Measurements from ENCODE around the gene FER1L5.

FER1L5 gene

DNA sequence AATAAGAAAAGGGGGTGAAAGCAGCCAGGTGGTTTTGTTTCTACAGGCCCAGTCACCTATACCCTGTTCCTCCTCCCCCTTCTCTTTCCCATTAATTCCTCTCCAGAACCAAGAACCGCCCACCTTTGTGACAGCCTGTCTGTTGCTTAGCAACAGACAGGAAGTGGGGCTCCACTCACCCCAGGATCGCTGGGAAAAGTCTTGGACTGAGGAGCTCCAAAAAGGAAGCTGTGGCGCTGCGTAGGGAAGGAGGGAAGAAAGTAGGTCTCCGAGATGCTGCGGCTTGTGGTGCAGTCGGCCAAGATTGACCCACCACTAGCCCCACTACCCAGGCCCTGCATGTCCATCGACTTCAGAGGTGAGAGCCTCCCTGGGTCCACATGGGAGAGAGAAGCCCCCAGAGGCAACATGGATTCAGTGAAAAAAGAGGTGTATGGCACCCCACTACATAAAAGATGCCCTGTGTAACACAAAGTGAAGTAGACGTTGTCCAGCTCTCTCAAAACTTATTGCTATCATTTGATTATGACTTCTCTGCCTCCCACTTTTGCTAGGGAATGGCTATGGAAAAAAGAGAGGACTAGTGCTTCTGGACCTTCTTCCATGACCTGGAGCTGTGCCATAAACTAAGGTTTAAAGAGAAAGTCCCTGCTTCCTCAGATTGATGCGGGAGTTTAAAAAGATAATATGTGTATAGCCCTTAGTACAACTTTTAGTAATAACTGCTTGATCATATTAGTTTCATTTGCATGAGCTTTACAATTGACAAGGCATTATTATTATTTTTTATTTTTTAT, at the start of gene FER1L5:
Gene FER1L5 (plus strand): TSS at position 201 of the 797 bp plus-strand sequence. CDS start 73 bp downstream, at position 274.
- DNase-seq (ENCODE audit: low read depth) = no peak

DNA sequence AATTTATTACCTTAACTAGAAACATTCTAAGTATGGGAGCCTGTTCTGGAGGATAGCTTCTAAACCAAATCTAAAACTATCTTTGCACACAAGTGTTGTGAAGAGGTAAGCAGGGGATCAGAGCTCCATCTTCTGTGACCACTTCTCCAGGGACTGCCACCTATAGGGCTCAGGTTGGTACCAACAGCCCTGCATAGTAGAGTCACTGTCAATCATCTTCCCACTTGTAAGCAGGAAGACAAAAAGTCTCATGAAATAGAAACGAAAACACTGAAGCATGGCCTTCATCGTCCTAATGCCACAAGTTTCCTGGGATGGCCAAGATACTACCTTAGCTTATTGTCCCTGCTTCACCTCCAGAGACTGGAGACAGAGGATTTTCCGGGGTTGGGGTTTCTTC, 48.3 kb upstream of the FER1L5 start:
- no peak for DNase-seq (ENCODE audit: low read depth)

DNA sequence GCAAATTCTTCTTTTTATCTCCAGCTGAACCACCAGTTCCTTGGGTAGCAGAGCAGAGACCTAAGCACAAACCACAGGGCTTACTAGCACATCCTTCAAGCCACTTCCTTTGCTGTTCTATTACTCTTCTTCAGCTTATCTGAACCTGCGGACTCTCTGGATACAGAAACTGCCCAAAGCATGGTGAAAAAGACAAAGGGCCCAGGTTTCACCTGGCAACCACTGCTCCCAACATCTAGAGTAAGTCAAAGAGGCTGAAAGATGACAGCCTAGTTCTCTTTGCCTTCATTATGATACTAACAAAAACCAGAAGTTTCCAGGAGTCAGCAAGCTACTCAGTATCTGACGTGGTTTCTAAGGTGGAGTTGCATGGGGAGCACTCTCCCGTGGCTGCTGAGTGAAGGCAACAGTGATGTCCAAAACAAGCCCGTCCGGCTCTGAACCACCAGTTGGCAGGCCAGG, 47.8 kb upstream of the FER1L5 start:
- DNase-seq (ENCODE audit: low read depth) = no peak

DNA sequence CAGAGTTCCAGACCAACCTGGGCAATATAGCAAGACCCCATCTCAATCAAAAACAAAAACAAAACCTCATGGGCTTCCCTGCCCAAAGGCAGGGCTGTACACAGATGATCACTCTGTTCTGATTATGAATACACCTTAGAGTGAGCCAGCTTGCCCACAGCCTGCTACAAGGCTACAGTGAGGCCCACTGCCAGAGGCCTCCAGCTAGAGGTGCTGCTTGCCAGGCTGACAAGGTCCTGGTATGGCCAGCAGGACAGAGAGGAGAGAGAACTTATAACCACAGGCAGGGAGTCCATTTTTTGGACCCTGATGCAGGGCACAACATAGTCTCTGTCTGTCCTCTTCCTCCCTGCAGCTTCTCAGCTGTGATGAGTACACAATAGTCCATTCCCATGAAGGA, 46.0 kb upstream of the FER1L5 start:
- DNase-seq (ENCODE audit: low read depth) = no peak

DNA sequence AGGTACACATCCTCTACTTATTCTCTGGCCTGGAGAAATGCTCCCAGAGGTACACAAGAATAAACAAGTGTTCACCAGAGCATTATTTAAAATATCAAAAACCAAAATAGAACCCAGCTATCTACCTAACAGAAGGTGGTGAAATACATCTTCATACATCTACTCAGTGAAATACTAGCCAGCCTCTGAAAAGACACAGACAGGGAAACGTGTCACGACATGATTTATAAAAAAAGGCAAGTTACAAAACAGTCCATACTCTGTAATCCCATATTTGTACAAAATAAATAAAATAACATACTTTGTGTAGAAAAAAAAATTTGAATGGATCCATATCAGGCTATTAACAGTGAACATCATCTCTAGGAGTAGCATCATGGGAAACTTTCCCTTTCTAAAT, 42.6 kb upstream of the FER1L5 start:
- no peak for DNase-seq (ENCODE audit: low read depth)

DNA sequence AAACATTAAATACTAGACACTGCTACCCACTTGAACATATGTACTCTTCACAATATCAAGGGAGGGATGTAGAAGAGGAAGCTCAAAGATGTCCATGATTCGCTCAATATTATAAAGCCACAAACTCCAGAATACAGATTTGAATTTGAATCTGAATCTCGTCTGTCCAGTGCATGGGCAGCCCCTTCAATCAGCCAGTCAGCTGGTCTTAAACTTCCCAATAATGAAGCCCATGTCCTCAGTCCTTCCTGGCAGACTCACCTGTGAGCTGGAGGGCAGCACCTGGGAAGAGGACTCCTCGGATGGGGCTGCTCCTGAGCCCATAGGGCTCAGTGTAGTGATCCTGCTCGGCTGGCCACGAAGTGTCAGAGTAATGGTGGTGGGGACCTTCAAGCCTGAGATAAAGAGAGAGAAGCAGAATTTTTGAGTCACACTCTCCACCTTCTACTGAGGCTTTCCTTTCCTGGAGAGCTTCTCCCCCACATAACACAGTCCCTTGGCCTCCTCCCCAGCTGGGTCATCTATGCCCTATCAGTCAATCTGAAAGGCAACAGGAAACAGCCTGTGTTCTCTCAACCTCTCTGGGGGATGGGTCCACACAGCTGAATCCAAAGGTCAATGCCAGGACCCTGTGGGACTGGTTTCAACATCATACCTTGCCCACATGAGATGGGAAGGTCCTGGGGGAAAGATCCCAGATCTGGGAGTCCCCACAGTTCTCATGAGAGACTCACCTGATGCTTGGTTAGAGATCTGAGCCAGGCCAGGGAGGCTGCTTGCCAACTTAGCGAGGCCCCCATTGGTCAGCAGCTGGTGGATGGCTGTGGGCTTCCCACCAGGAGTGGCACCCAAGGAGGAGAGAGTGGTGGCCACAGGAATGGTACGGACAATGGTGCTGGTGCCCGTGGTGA, 40.9 kb upstream of the FER1L5 start:
- DNase-seq (ENCODE audit: low read depth) = no peak

DNA sequence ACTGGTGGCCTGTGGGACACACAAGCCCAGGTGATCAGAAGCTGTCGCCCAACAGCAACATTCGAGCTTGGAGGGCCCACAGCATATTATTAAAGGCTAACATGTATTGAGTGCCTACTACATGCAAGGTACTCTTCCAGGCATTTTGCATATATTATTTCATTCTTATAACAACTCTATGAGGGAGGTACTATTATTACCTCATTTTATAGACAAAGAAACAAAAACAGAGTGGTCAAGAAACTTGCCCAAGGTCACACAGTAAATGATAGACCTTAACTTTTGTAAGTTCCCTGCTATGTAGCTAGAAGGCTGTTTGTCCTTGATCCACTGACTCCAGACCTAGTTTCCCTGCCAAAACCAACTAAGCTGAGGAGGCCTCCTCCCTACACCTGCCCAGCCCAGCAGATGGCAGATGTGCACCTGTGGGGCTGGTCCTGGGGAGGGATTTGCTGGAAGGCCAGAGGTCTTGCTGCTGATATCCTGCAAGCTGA, 40.2 kb upstream of the FER1L5 start:
- DNase-seq (ENCODE audit: low read depth) = no peak

DNA sequence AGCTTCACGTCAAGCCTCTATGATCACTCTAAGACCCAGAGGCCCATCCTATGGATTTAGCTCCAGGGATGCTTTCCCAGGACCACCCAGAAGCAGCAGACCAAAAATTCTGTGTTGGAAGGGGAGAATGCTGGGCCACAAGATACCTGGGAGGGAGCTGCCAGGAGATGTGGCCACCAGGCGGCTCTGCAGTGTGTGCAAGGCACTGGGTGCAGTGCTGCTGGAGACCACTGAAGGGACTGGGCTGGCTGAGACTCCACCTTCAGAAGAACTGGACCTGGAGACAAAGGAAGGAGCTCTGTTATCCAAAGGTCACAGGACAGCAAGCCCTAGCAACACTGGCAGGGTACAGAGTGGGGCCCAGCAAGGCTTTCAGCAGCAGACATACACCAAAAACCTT, 38.5 kb upstream of the FER1L5 start:
- DNase-seq (ENCODE audit: low read depth) = no peak

DNA sequence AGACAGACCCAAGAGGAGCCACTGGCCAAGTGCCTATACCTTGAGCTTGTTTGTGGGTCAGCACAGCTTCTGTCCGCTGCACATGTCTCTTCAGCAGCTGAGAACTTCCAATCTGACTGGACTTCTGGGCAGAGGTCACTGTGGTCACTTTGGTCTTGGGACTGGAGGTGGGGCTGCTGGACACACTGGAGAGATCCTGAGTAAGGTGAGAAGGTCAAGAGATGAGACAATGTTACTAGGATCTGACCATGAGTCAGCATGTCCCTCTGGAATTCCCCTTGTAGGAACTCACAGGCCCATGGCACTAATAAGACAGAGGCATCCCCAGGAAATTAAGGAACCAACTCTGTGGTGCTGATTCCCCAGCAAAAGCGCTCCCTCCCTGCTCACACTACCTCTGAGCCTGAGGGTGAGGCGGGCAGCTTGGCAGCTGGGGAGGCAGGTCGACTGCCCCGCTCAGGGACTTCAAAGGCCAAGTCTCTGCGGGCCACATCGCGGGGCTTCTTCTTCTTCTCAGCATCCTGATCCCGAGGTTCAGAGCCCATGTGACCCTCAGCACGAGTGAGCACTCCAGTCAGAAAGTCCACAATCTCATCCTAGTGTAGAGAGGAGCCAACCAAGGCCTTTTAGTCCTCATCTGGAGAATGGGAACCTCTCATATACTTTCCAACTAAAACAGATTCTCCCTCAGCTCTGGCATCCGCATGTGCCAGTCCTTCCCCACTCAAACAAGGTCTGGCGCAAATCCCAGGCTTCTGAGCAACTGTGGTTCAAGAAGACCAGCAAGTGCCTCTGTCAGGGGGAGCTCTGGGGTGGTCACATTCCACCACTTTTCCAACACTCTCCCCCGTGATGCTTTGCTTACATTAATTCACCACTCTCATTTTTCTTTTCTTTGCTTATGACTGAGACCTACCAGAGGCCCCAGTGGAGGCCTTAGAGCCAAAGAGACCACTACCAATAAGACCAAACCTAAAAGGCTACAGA, 33.8 kb upstream of the FER1L5 start:
- DNase-seq (ENCODE audit: low read depth) = no peak

DNA sequence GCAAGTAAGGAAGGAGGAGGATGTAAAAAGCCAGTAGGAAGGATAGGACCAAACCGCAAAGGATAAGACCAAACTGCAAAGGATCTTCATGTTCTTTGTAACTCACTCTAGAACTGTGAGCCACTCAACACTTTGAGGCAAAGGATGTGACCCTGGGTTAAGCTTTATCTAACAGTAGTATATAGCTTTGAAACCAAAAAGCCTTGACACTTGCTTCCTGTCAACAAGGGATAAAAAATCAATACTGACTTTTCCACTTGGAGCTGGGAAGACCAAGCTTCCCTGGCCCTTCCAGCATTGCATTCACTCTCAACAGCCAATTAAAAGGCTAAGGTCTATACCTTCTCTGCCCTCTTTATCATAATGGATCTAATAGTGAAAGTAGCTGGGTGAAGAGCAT, 26.4 kb upstream of the FER1L5 start:
- DNase-seq (ENCODE audit: low read depth) = no peak

DNA sequence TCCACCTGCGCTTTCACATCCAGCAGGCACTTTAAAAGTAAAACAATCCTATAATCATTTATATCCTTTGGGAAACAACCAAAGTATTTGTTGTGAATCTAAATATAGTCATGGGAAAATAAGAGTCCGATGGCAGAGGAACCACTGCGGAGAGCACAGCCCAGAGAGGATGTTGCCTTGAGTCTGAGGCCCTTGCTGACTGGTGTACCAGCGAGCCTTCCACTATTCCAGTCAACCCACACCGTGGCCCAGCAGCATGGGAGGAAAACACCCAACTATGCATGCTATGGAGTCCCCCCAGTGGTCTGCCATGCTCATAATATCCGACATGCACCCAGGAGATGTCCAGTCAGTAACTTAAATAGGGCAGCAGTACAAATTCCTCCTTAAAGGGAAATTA, 26.0 kb upstream of the FER1L5 start:
- no peak for DNase-seq (ENCODE audit: low read depth)

DNA sequence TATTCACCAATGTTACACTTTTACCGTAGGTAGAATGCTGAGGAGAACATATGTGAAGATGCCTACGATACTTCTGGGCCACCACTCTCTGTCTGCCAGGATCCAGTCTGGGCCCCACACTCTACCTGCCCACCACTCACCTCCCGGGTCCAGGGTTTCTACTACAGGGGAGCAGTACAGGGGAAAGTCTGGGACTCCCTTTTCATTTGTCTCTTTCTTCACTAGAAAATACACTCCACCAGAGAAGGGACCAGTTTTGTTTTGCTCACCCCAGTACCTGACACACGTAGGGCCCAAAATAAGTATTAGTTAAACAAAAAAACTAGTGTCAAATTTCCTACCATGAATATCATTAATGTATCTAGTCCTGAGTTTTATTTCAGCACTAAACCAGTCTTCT, 25.6 kb upstream of the FER1L5 start:
- DNase-seq (ENCODE audit: low read depth) = no peak

DNA sequence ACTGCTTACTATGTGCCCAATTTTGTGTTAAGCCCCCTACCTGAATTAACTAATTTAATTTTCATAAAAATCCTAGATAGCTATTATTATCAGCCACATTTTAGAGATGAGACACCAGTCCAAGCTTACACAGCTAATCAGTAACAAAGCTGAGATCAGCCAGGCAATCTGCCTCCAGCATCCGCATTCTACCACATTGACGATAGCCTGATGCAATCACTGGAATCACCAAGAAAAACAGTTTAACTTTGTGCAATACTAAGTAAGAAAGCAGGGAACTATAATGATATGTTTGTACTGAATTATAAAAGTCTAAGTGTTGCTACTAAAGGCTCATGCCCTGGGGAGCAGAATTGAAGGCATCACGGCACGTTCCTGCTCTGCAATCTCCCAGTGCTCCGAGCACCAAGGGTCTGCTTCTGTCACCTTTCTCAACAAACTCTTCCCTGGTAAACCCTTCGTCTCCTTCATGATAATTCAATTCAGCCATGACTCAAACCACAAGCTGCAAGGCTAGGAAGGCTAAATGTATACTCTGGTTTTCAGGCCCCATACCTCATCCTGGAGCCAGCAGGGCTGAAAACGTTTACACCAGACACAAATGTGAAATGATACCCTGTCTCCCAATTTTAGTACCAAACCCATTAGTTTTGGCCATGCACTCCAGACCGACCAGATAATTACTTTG, 23.8 kb upstream of the FER1L5 start:
- no peak for DNase-seq (ENCODE audit: low read depth)

DNA sequence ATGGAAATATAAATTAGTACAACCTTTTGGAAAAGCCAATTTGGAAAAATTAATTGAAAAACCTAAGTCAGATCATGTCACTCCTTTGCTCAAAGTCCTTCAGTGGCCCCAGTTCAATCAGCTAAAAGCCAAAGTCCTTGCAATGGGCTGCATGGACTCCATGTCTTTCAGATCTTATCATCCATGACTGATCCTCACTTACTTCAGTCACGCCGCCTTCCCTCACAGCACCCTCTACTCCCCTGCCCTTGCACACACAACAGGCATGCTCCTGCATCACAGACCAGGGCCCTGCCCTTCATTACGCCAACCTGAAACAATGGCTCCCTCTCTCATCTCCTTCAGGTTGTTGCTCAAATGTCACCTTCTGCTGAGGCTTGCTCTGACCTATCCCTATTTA, 20.0 kb upstream of the FER1L5 start:
- no peak for DNase-seq (ENCODE audit: low read depth)

DNA sequence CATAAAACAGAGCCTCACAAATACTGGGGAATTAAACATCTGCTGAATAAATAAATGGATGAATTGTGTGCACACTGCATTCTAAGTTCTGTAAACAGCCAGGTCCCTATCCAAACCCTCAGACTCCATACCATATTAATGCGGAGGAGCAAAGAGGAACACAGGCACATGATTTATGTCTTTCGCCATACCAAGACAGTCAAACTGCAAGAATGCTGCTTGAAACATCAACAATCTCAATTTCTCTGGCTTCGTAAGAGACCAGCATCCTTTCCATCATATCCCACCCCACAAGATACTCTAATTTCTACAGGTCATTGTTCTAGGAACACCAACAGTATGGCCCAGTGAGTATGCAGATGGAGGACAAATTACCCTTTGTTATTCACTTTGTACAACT, 19.4 kb upstream of the FER1L5 start:
- DNase-seq (ENCODE audit: low read depth) = no peak

DNA sequence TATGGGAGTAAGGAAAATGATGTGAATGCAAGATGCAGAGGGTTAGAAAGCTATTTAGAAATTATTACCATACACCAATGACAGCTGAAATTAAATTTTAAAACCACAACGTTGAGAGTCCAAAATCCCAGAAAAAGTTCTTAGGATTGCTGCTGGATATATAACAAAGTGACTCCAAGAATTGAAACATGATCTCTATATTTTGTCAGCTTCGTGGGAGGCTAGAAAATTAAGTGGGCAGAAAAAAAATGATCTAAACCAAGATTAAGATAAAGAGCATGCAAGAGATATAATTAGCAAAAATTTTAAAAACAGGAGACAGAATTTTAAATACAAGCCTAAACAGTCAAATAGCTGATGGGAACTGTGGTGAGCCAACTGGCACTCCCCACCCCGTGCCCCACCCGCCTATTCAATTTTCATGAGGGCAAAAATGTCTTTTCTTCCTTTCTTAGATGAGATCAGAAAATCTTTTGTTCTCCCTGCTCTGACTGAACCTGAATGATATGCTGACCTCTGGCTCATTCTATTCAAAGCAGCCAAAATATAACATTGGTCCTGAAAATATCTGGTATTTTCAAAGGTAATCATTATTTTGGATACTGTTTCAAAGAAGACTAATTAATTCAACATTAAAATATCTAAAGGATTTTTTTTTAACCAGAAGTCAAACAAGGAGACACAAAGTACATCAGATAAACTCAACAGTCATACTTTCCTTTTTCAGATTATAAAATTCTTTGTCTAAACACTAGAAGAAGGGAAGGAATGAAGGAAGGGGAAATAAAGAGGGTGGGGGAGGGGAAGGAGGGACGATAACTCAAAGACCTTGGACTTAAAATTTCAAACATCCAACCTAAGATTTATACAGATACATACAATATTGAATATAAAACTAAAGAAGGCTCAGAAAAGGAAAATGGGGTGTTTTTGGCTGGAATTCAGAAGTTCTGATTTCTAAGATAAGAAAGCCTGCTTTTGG, 16.7 kb upstream of the FER1L5 start:
- no peak for DNase-seq (ENCODE audit: low read depth)

DNA sequence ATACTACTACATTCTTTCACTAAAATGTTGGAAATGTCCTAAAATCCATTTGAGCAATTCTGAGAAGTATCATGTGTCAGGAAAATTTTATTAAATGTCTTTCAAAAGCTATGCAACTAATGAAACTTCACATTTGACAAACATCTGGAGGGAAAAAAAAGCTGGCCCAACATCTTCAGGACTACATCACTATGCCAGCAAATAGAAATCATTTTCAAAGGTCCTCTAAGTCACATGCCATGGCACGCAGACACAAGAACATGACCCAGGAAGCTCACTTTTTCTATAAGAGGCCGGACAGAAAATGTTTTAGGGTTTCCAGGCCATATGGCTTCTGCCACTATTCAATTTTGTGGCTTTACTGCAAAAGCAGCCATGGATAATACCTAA, 16.0 kb upstream of the FER1L5 start:
- no peak for DNase-seq (ENCODE audit: low read depth)

DNA sequence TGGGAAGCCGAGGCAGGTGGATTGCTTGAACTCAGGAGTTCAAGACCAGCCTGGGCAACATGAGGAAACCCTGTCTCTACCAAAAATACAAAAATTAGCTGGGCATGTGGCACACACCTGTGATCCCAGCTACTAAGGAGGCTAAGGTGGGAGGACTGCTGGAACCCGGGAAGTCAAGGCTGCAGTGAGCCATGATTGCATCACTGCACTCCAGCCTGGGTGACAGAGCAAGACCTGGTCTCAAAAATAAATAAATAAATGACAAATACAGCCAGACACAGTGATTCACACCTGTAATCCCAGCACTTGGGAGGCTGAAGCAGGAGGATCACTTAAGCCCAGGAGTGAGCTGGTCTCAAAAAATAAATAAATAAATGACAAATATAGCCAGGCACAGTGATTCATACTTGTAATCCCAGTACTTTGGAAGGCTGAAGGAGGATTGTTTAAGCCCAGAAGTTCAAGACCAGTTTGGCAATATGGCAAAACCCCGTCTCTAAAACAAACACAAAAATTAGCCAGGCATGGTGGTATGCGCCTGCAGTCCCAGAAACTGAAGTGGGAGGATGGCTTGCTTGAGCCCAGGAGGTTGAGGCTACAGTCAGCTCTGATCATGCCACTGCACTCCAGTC, 10.6 kb upstream of the FER1L5 start:
- no peak for DNase-seq (ENCODE audit: low read depth)

DNA sequence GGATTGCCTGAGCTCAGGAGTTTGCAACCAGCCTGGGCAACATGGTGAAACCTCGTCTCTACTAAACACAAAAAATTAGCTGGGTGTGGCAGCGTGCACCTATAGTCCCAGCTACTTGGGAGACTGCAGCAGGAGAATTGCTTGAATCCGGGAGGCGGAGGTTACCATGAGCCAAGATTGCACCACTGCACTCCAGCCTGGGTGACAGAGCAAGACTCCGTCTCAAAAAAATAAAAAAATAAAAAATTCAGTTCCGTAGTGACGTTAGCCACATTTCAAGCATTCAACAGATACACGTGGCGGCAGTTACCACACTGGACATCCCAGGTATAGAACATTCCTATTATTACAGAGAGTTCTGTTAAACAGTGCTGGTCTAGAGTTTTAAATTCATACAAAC, 8.9 kb upstream of the FER1L5 start:
- no peak for DNase-seq (ENCODE audit: low read depth)
